ENCODE results near the gene TTF2. TPM values are rescaled to one million over a fixed set of nuclear protein-coding genes. Genes with fewer than 3 reads are reported as not detected.
"Not testable (repeated sequence)": the region's sequence is repeated elsewhere in the genome, so short reads cannot be mapped to it uniquely, and the experiment has no call there.

The TTF2 gene
- total RNA-seq, 1 donor from 2014 or later, result 11.1 TPM

DNA sequence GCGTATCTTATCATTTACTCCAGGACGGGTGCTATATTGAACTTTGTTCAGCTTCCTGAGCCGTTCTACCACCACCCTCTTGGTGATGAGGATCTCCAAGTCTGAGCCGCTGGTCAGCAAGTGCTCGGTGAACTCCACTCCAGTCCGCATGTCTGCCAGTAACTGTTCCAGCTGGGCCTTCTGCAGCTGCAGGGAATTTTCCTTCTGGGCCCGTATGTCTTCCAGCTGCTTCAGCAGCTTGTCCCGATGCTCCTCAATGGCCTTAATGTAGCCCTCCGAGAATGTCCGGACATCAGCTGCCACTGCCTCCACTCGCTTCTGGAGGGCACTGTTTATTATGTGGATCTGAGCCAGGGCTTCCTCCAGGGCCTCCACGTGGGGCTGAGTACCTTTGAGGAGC is 58.0 kb downstream of the TTF2 start:
- no peak overlapping the region for H3K27ac Mint-ChIP-seq (ENCODE audit: unreplicated experiment)

DNA sequence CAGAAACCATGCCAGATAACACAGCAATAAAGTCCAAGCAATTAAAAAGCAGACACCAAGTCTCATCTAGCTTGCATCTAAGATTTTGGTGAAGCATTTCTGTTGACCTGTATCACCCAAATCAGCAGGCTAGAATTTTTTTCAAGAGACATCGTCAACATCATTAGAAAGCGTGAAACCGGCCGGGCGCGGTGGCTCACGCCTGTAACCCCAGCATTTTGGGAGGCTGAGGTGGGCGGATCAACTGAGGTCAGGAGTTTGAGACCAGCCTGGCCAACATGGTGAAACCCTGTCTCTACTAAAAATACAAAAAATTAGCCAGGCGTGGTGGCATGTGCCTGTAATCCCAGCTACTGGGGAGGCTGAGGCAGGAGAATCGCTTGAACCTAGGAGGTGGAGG is 59.0 kb downstream of the TTF2 start:
- H3K9me3 Mint-ChIP-seq (ENCODE audit: unreplicated experiment); DNase-seq (ENCODE audit: low spot score); H3K27me3 Mint-ChIP-seq (ENCODE audit: unreplicated experiment); H3K4me3 Mint-ChIP-seq (ENCODE audit: unreplicated experiment); H3K4me1 Mint-ChIP-seq (ENCODE audit: unreplicated experiment); H3K27ac Mint-ChIP-seq (ENCODE audit: unreplicated experiment): not testable (repeated sequence)
- H3K36me3 Mint-ChIP-seq (ENCODE audit: low read depth, unreplicated experiment), result peaks cover 11% of the 10 kb centered on the region

More for the DNA sequence above, 58.0 kb downstream of the TTF2 start:
- TF ChIP-seq, protein P1, sequence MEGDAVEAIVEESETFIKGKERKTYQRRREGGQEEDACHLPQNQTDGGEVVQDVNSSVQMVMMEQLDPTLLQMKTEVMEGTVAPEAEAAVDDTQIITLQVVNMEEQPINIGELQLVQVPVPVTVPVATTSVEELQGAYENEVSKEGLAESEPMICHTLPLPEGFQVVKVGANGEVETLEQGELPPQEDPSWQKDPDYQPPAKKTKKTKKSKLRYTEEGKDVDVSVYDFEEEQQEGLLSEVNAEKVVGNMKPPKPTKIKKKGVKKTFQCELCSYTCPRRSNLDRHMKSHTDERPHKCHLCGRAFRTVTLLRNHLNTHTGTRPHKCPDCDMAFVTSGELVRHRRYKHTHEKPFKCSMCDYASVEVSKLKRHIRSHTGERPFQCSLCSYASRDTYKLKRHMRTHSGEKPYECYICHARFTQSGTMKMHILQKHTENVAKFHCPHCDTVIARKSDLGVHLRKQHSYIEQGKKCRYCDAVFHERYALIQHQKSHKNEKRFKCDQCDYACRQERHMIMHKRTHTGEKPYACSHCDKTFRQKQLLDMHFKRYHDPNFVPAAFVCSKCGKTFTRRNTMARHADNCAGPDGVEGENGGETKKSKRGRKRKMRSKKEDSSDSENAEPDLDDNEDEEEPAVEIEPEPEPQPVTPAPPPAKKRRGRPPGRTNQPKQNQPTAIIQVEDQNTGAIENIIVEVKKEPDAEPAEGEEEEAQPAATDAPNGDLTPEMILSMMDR (IDR thresholded peaks at IDR 0.05; ENCODE audit: unreplicated experiment), result no peak
- DNase-seq (ENCODE audit: low spot score), result no peak
- Mint-ChIP-seq H3K4me1 (ENCODE audit: unreplicated experiment) (peaks cover 6% of the 10 kb centered on the region), H3K27me3 (ENCODE audit: unreplicated experiment) (peaks cover 3% of the 10 kb centered on the region), H3K9me3 (ENCODE audit: unreplicated experiment) (no peaks in the 10 kb centered on the region), H3K36me3 (ENCODE audit: low read depth, unreplicated experiment) (peaks cover 11% of the 10 kb centered on the region), H3K4me3 (ENCODE audit: unreplicated experiment) (no peak overlapping the region)

DNA sequence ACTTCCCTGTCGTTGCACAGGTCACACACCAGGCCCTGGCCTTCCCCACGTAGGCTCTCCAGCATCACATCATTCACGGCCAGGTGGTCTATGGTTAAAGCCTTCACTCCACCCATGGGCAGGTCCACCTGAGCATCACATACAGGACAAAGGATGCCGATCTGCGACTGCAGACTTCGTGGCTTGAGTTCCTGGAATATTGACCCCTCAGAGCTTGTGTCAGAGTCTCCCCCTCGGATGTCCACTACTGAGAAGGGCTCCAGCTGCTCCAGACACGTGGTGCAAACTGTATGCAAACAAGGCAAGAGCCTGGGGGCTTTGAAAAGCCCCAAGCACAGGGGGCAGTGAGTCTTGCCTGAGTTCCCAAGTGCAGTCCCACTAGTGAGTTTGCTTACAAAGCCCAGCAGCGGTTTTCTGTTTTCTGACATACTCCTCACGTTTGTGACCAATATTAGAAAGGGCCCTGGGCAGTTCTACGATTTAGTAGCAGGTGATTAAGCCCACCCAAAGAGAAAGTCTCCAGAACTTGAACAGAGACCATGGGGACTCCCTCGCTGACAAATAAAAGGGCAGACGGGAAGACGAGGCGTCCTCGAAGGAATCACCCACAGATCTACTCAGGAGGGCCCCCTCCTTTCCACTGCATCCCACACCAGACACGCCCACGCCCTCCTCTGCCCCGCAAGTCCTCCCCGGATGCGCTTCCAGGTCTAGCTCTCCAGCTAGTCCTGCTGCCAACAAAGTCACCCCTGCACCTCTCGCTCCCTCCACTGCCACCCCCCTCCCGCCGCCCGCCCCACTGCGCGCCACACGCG is 60.9 kb downstream of the TTF2 start:
- Mint-ChIP-seq H3K27me3 (ENCODE audit: unreplicated experiment) (peaks cover 3% of the 10 kb centered on the region), H3K4me3 (ENCODE audit: unreplicated experiment) (peak overlapping the region; percentile 95), H3K9me3 (ENCODE audit: unreplicated experiment) (no peaks in the 10 kb centered on the region), H3K27ac (ENCODE audit: unreplicated experiment) (peak overlapping the region; percentile 49), H3K36me3 (ENCODE audit: low read depth, unreplicated experiment) (peaks cover 7% of the 10 kb centered on the region), H3K4me1 (ENCODE audit: unreplicated experiment) (peaks cover 6% of the 10 kb centered on the region)
- TF ChIP-seq, protein P1 (IDR thresholded peaks at IDR 0.05; ENCODE audit: unreplicated experiment), result no peak
- peak; percentile 11 for DNase-seq (ENCODE audit: low spot score)

DNA sequence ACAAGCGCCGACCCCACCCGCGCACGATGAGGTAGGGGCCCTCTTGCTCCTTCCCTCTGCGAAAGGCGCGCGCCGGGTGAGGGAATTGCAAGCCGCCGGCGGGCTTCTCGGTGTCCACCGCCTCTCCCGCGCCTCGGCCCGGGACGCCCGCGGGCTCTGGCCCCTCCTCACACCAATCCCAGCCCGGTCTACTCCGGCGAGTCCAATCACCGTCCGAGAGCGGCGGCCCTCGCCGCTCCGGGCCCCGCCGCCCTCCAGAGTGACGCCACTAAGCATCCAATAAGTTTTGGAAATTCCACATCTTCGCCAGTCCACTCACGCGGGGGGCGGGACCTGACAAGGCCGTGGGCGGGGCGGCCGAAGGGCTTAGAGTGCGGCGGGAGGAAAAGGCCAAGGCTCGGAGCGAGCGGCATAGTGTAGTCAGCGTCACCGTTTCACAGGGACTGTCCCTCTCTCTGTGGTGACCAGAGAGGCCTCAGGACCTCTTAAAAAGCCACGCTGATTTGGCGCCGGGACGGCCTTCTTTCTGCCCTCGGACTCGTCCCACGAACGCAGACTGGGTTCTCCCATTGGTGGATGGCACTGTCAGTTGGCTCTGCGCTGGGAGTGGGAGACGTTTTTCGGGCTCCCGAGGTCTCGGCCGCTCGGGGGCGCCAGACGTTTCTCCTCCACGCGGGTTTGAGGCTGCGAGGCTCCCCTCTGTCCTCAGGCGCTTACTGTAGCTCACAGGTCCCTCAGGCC is 61.6 kb downstream of the TTF2 start, which contains the start of gene TRIM45:
TRIM45 (minus strand) TSS at position 161 of the 741 bp plus-strand sequence. CDS start 548 bp downstream, outside the sequence.
- Mint-ChIP-seq H3K27ac (ENCODE audit: unreplicated experiment) (peak within 1 kb of the TSS; percentile 83), H3K4me3 (ENCODE audit: unreplicated experiment) (peak within 1 kb of the TSS; percentile 95), H3K4me1 (ENCODE audit: unreplicated experiment) (peaks cover 6% of the 10 kb centered on the region), H3K9me3 (ENCODE audit: unreplicated experiment) (no peaks in the 10 kb centered on the region), H3K36me3 (ENCODE audit: low read depth, unreplicated experiment) (peaks cover 7% of the 10 kb centered on the region), H3K27me3 (ENCODE audit: unreplicated experiment) (peaks cover 3% of the 10 kb centered on the region)
- TF ChIP-seq, protein P1 (IDR thresholded peaks at IDR 0.05; ENCODE audit: unreplicated experiment), result peak; percentile 49
- DNase-seq (ENCODE audit: low spot score), result peak; percentile 93

DNA sequence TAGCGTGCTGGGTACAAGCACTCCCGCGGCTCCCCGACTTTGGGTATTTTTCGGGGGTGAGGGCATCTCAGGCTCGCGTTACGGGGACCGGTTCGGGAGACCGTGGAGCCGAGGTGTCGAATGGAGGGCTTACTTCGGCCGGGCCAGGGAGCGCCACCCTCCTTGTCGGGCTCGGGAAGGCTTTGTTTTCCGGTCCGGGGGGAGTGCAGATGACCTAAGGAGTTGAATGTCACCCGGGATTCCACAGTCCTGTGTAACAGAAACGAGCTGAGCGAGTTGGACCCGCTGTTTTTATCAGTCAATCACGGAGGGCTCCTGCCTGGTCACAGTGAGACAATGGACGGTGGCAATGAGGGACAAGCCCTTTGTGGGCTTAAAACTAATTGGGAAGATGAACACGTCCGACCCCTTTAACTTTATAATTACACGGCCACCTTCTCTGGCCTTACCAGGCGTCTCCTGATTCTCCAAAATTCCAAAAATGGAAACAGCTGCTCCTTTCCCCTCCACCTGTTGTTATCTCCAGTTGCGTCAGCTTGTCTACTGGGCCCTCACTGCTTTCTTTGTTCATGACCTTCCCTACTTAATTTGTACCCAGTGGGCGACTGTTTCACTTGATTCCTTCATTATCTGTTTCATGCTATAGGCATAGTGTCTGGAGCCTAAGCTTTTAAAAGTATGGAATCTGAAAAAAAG is 62.4 kb downstream of the TTF2 start:
- H3K36me3 Mint-ChIP-seq (ENCODE audit: low read depth, unreplicated experiment), result peaks cover 7% of the 10 kb centered on the region
- peak overlapping the region; percentile 91 for H3K4me3 Mint-ChIP-seq (ENCODE audit: unreplicated experiment)
- H3K27me3 Mint-ChIP-seq (ENCODE audit: unreplicated experiment), result peaks cover 3% of the 10 kb centered on the region
- H3K4me1 Mint-ChIP-seq (ENCODE audit: unreplicated experiment), result peaks cover 6% of the 10 kb centered on the region
- TF ChIP-seq, protein P1 (IDR thresholded peaks at IDR 0.05; ENCODE audit: unreplicated experiment), result peak; percentile 27
- H3K27ac Mint-ChIP-seq (ENCODE audit: unreplicated experiment), result peak overlapping the region; percentile 83
- H3K9me3 Mint-ChIP-seq (ENCODE audit: unreplicated experiment), result no peaks in the 10 kb centered on the region
- no peak for DNase-seq (ENCODE audit: low spot score)

All from endothelial cell (in vitro differentiated cells).